C4-2B (cell line): ENCODE measurements around the gene ID3.

Source experiments
- CTCF ChIP-seq: fragments of 450-650 bp; conservative IDR thresholded peaks from 2 replicates; pipeline ENCODE4 v1.5.1; 2017; ENCODE audit warnings: mild to moderate bottlenecking
- ZFX ChIP-seq: fragments of 450-650 bp; IDR thresholded peaks from 2 replicates; pipeline ENCODE4 v1.6.1; 2017

GRCh38 chr1:23600283-23600682 is 41.0 kb upstream of the ID3 start:
- TF ChIP-seq CTCF (no peak), ZFX (no peak)
